HepG2 (cell line): ENCODE data around the gene TTC31. TPM values are rescaled to one million over a fixed set of nuclear protein-coding genes. Genes with fewer than 3 reads are reported as not detected.

Source experiments
- AFF4 ChIP-seq: sonication (generic); formaldehyde crosslinking; IDR thresholded peaks from 2 replicates; pipeline ENCODE4 v1.4.0; 2020; ENCODE audit warnings: missing genetic modification reagents
- AGO2 ChIP-seq: fragments of 200-400 bp; formaldehyde crosslinking; optimal IDR thresholded peaks from 2 replicates; pipeline ENCODE3; 2017; ENCODE audit warnings: mild to moderate bottlenecking, low read depth, low read length, moderate library complexity
- ATM ChIP-seq: fragments of 450-650 bp; IDR thresholded peaks from 2 replicates; pipeline ENCODE4 v1.7.1; 2017; ENCODE audit warnings: mild to moderate bottlenecking, borderline replicate concordance
- ELF4 ChIP-seq: sonication (generic); formaldehyde crosslinking; IDR thresholded peaks from 2 replicates; pipeline ENCODE4 v1.5.0; 2020; ENCODE audit warnings: missing genetic modification reagents, mild to moderate bottlenecking, moderate library complexity, borderline replicate concordance
- HNRNPK ChIP-seq: fragments of 200-400 bp; formaldehyde crosslinking; IDR thresholded peaks from 2 replicates; pipeline ENCODE4 v1.6.1; 2018; ENCODE audit warnings: low read length, low read depth, moderate library complexity, mild to moderate bottlenecking; ENCODE audit not compliant: poor library complexity, severe bottlenecking
- KDM5B ChIP-seq: sonication (generic); formaldehyde crosslinking; IDR thresholded peaks from 2 replicates; pipeline ENCODE4 v1.4.0; 2020; ENCODE audit warnings: missing genetic modification reagents, mild to moderate bottlenecking, borderline replicate concordance
- KLF9 ChIP-seq: IDR thresholded peaks from 2 replicates; pipeline ENCODE4 v1.6.1; 2016; ENCODE audit warnings: low read depth
- MIXL1 ChIP-seq: IDR thresholded peaks from 2 replicates; pipeline ENCODE4 v1.6.1; 2016
- MYNN ChIP-seq: sonication (generic); formaldehyde crosslinking; IDR thresholded peaks from 2 replicates; pipeline ENCODE4 v1.4.0; 2020; ENCODE audit warnings: mild to moderate bottlenecking, low read depth, missing genetic modification reagents
- NFYB ChIP-seq: sonication (generic); formaldehyde crosslinking; IDR thresholded peaks from 2 replicates; pipeline ENCODE4 v1.4.0; 2020; ENCODE audit warnings: missing genetic modification reagents
- RARG ChIP-seq: sonication (generic); formaldehyde crosslinking; IDR thresholded peaks from 2 replicates; pipeline ENCODE4 v1.4.0; 2020; ENCODE audit warnings: low read depth, mild to moderate bottlenecking, missing genetic modification reagents
- RFXANK ChIP-seq: IDR thresholded peaks from 2 replicates; pipeline ENCODE4 v1.6.1; 2016
- ZBTB49 ChIP-seq: sonication (generic); formaldehyde crosslinking; IDR thresholded peaks from 2 replicates; pipeline ENCODE4 v1.4.0; 2020; ENCODE audit warnings: missing genetic modification reagents, borderline replicate concordance
- ZNF251 ChIP-seq: sonication (generic); formaldehyde crosslinking; IDR thresholded peaks from 2 replicates; pipeline ENCODE4 v1.9.0; 2021; ENCODE audit warnings: mild to moderate bottlenecking, missing genetic modification reagents
- ZNF280B ChIP-seq: sonication (generic); formaldehyde crosslinking; IDR thresholded peaks from 2 replicates; pipeline ENCODE4 v1.5.0; 2020; ENCODE audit warnings: missing genetic modification reagents, mild to moderate bottlenecking, borderline replicate concordance
- ZNF333 ChIP-seq: sonication (generic); formaldehyde crosslinking; IDR thresholded peaks from 2 replicates; pipeline ENCODE4 v1.4.0; 2020; ENCODE audit warnings: mild to moderate bottlenecking, missing genetic modification reagents, borderline replicate concordance
- ZNF562 ChIP-seq: sonication (generic); formaldehyde crosslinking; IDR thresholded peaks from 2 replicates; pipeline ENCODE4 v1.8.0; 2022; ENCODE audit warnings: missing genetic modification reagents, borderline replicate concordance
- ZNF580 ChIP-seq: IDR thresholded peaks from 2 replicates; pipeline ENCODE4 v1.6.1; 2016; ENCODE audit warnings: low read depth, borderline replicate concordance
- ZUFSP ChIP-seq: sonication (generic); formaldehyde crosslinking; IDR thresholded peaks from 2 replicates; pipeline ENCODE4 v1.9.0; 2021; ENCODE audit warnings: missing genetic modification reagents, mild to moderate bottlenecking, borderline replicate concordance
- polyA plus RNA-seq, 8 experiments: library from polyadenylated mRNA; depleted of rRNA in 3 of 8; stranded (reverse) in 7 of 8; unstranded in 1 of 8; fragments of >200 nt; fragmentation: Illumina TruSeq in 4 of 8; extraction: Trizol in 4 of 8; gene quantifications; 2 replicates each; pipeline versions ENCODE4 v1.2.1 to v1.2.3, GENCODE V29; 2011 to 2016; ENCODE audit warnings: low read depth in 4 of 8, missing spikeins in 1 of 8, mixed read lengths in 1 of 8; ENCODE audit not compliant: insufficient read depth in 1 of 8
- total RNA-seq, 5 experiments: library from RNA; depleted of rRNA; stranded (reverse); fragments of >200 nt; fragmentation: Illumina TruSeq; extraction: Trizol; gene quantifications; 2 replicates each; pipeline ENCODE4 v1.2.3, GENCODE V29; 2016; ENCODE audit warnings: low read depth in 1 of 5

The TTC31 gene
- total and polyA plus RNA-seq, 2 of the 13 experiments (the other 11 are each of a cell fraction or from before 2014, with no cell fraction given): 28.3 to 39.5 TPM

GRCh38 chr2:74441690-74442482 is 41.0 kb upstream of the TTC31 start, which contains the start of gene RTKN (continued):
- TF ChIP-seq ZNF280B (CRISPR knock-in tag) (no peak; the same call in none of the 2 replicates), ZNF333 (no peak; the same call in none of the 2 replicates), MIXL1 (CRISPR knock-in tag) (peak; percentile 95; the same call in 1 of the 2 replicates), AGO2 (peak; percentile 98), ZUFSP (CRISPR knock-in tag) (no peak), ZNF580 (CRISPR knock-in tag) (no peak; the same call in 1 of the 2 replicates), ZNF251 (CRISPR knock-in tag) (no peak), NFYB (CRISPR knock-in tag) (peak; percentile 56; the same call in 1 of the 2 replicates), RARG (CRISPR knock-in tag) (peak; percentile 96), AFF4 (CRISPR knock-in tag) (peak; percentile 37; the same call in 1 of the 2 replicates), KLF9 (no peak), MYNN (0 out of 2 replicates have a peak, but pooled peaks have one; percentile 29), ZBTB49 (CRISPR knock-in tag) (peak; percentile 26; the same call in 1 of the 2 replicates), HNRNPK (peak; percentile 90), RFXANK (CRISPR knock-in tag) (peak; percentile 16; the same call in 1 of the 2 replicates), ATM (no peak), KDM5B (peak; percentile 89; the same call in 1 of the 2 replicates), ELF4 (CRISPR knock-in tag) (peak; percentile 55; the same call in 1 of the 2 replicates), ZNF562 (CRISPR knock-in tag) (no peak)
